Activated CD8-positive, alpha-beta memory T cell treated with anti-CD3 and anti-CD28 coated beads, Interleukin-2, amount 50 U/mL, for 24 hours (primary cell): ENCODE measurements around the gene MARF1.
"Not testable (repeated sequence)": the region's sequence is repeated elsewhere in the genome, so short reads cannot be mapped to it uniquely, and the experiment has no call there.

Source experiments
- DNase-seq: peaks from one replicate; pipeline ENCODE4 v3.0.0-alpha.2; 2020; ENCODE audit errors: extremely low read depth

The MARF1 gene

DNA sequence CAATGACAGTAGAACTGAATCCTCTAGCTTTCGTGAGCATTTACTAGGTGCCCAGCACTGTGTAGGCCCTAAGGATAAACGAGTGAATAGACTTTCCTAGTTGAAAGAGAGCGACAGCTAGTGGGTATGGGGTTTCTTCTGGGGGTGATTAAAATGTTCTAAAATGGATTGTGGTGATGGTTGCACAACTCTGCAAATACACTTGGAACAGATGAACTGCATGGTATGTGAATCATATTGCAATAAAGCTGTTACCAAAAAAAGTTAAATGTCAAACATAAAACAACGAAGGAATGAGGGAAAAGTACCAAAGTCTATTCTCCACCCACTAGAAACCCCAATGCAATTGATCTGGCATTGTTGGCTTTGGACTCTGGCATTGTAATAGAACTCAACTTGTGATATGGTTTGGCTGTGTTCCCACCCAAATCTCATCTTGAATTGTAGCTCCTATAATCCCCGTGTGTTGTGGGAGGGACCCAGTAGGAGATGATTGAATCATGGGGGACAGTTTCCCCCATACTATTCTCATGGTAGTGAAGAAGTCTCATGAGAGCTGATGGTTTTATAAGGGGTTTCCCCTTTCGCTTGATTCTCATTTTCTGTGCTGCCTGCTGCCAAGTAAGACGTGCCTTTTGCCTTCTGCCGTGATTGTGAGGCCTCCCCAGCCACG lies 70.5 kb downstream of the MARF1 start:
- no peak for DNase-seq

- DNase-seq = no peak
Measured at GRCh38 chr16:15571557-15571956, 71.4 kb downstream of the MARF1 start.

- DNase-seq = not testable (repeated sequence)
Measured at GRCh38 chr16:15570666-15571065, 72.3 kb downstream of the MARF1 start.

GRCh38 chr16:15567823-15568222 lies 75.1 kb downstream of the MARF1 start:
- DNase-seq = no peak

DNA sequence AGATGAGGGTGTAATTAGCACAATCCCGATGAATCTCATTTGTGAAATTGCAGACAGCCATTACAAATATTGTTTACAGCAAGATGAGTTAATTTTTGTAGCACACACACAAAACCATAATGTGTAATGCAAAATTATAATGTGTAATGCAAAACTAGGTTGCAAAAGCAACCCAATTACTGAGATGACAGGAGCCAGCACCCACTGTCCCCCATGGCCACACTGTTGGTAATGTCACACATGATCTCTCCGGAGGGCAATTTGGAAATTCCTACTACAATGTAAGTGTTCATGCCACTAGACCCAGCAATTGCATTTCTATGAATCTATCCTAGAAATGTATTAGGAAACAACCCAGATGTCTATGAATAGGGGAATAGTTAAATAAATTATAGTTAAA lies 76.9 kb downstream of the MARF1 start:
- no peak for DNase-seq

DNA sequence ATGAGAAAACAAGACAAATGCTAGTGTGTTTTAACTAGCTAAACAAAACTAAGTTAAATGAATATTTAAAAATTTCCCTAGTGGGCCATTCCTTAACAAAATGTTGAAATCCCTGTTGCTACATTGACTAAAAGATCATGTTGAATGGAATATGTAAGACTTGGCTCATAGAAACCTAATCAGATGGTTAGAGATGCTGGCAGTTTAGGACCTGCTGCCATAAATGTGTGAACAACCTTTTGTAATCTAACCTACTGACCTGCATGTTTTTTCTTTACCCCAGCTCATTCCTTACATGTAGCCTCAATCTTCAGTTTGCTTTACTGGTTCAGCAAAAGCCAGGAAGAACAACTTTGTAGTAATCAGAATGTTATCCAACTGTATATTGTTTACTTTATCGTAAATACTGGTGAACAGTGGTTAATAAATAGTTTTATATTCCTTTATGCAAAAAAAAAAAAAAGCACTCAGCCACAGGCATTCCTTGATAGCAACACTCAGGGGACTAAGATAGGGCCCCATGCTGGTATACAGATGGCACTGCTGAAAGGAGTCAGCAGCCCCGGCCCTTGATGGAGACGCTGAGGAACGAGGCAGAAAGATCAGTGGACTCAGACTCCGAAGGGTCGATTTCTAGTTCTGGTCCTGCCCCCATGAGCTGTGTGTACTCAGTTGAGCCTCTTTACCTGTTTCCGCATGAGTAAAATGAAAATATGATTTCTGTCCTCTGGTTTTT lies 78.2 kb downstream of the MARF1 start:
- DNase-seq = no peak

- DNase-seq = no peak
Measured at GRCh38 chr16:15559176-15559575, 83.8 kb downstream of the MARF1 start.

DNA sequence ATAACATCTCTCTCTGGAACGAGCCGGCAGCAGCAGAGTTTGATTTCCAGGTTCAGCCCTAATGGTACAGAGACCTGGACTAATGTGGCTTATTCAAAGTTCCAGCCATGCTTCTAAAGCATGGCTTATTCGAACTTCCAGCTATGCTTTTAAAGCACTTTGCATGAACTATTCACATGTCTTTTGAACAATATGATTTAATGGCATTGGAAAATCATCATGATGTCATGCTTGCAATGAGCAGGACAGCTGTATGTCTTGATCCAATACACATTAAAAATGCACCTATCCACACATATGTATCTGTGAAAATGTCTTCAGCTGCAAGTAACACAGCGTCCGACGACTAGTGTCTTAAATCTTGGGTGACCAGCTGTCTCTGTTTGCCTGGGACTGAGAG lies 85.7 kb downstream of the MARF1 start:
- no peak for DNase-seq

DNA sequence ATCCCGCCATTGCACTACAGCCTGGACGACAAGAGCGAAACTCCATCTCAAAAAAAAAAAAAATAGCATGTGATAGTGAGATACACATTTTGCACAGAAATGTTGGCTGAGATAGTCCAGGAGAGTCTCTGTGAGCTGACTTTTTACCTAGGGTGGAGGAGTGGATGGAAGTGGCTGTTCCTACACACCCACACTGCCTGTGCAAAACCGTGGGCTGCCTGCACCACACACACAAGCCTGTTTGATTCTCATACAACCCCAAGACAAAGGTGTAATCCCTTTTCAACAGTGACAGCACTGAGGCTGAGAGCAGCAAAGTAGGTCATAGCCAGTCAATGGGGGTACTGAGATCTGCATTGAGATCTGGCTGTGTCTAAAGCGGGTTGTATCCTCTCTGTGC lies 86.8 kb downstream of the MARF1 start:
- no peak for DNase-seq

- DNase-seq = no peak
Measured at GRCh38 chr16:15553313-15554088, 89.5 kb downstream of the MARF1 start.

DNA sequence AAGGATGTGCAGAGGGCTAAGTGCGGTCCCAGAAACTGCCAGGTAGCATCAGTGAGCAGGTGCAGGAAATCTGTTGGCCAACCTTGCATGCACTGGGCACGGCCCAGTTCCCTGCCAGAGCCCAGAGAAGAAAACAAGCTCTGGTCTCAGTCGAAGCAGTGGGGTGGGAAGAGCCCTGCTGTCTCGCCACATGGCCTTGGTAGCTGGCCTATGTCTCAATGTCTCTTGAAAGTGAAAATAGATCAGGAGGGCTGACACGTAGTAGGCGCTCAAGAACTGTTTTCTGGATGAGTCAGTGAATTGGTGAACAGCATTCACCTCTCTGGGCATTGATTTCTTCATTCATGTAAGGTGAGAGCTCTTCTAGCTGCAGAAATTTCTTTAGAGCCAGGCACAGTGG lies 90.4 kb downstream of the MARF1 start:
- DNase-seq = no peak

DNA sequence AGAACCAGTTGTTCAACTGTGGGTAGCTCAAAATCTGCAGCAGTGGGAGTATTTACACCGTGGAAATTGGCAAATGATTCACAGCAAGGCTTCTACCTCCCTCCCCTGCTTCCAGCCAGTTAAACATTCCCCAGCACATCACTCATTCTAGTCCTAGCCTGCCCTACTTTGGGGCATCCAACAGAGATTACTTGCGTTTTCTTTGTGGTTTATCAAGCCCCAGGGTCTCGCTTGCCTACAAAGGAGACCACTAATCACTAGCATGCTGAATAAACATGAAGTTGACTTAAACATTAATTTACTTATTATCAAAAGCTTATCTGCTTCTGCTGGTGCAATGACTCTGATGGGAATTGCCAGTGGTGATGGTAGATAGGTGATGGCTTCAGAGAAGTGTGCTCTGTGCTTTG lies 94.5 kb downstream of the MARF1 start:
- no peak for DNase-seq

DNA sequence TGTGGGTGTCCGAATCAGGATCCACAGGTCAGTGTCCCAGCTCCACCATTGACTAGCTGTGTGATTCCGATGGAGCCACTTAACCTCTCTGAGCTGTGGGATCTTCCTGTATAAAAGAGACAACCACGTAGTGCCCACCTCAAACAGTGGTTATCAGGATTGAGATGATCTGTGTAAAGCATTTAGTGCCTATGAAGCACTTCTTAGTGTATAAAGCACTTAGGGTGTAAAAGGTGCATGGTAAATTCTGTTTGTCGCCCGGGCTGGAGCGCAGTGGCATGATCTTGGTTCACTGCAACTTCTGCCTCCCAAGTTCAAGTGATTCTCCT lies 95.2 kb downstream of the MARF1 start:
- no peak for DNase-seq

- not testable (repeated sequence) for DNase-seq
Measured at GRCh38 chr16:15547072-15547767, 95.7 kb downstream of the MARF1 start.

DNA sequence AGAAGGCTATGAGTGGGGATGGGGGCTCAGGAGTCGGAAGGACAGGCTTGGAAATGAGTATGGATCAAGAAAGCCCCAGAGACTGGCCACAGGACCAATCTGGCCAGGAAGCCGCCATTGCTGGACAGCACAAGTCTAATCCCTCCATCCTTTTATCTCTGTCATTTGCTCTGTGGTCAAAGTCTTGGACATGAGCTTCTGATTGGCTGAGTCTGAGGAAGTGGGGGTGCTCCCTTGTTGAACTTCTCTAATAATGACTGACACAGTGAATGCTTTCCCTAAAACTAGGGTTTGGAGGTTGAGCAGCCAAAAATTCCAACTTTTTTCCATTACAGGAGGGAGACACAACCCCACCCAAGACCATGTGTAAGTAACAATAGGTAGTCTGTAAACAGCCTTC lies 97.4 kb downstream of the MARF1 start:
- DNase-seq = no peak

- no peak for DNase-seq
Measured at GRCh38 chr16:15544405-15544804, 98.5 kb downstream of the MARF1 start.
